ENCODE data around the gene TENM3.

Gene TENM3

GRCh38 chr4:182716192-182716591 is 473.0 kb downstream of the TENM3 start:
- in situ Hi-C loops (cut with MboI; ENCODE audit: low sequenced_read_pairs), result no loop called here

GRCh38 chr4:182717788-182718583 is 474.8 kb downstream of the TENM3 start:
- in situ Hi-C loops (cut with MboI; ENCODE audit: low sequenced_read_pairs), result no loop called here

GRCh38 chr4:182724414-182724813 is 481.2 kb downstream of the TENM3 start:
- in situ Hi-C loops (cut with MboI; ENCODE audit: low sequenced_read_pairs), result no loop called here

GRCh38 chr4:182729516-182729915 is 486.3 kb downstream of the TENM3 start:
- in situ Hi-C loops (cut with MboI; ENCODE audit: low sequenced_read_pairs), result no loop called here

- in situ Hi-C loops (cut with MboI; ENCODE audit: low sequenced_read_pairs), result no loop called here
Measured at GRCh38 chr4:182730791-182731190, 487.6 kb downstream of the TENM3 start.

GRCh38 chr4:182736207-182736606 is 493.0 kb downstream of the TENM3 start:
- in situ Hi-C loops (cut with MboI; ENCODE audit: low sequenced_read_pairs), result no loop called here

- in situ Hi-C loops (cut with MboI; ENCODE audit: low sequenced_read_pairs), result no loop called here
Measured at GRCh38 chr4:182738283-182739047, 495.3 kb downstream of the TENM3 start.

- in situ Hi-C loops (cut with MboI; ENCODE audit: low sequenced_read_pairs), result no loop called here
Measured at GRCh38 chr4:182740256-182740655, 497.1 kb downstream of the TENM3 start.

- in situ Hi-C loops (cut with MboI; ENCODE audit: low sequenced_read_pairs), result no loop called here
Measured at GRCh38 chr4:182741054-182741453, 497.9 kb downstream of the TENM3 start.

- in situ Hi-C loops (cut with MboI; ENCODE audit: low sequenced_read_pairs), result no loop called here
Measured at GRCh38 chr4:182741914-182742313, 498.7 kb downstream of the TENM3 start.

- in situ Hi-C loops (cut with MboI; ENCODE audit: low sequenced_read_pairs), result no loop called here
Measured at GRCh38 chr4:182743815-182744214, 500.6 kb downstream of the TENM3 start.

- in situ Hi-C loops (cut with MboI; ENCODE audit: low sequenced_read_pairs), result no loop called here
Measured at GRCh38 chr4:182745237-182745636, 502.0 kb downstream of the TENM3 start.

GRCh38 chr4:182746876-182747275 is 503.7 kb downstream of the TENM3 start:
- in situ Hi-C loops (cut with MboI; ENCODE audit: low sequenced_read_pairs), result no loop called here

- in situ Hi-C loops (cut with MboI; ENCODE audit: low sequenced_read_pairs), result no loop called here
Measured at GRCh38 chr4:182748283-182748682, 505.1 kb downstream of the TENM3 start.

GRCh38 chr4:182748949-182749348 is 505.7 kb downstream of the TENM3 start:
- in situ Hi-C loops (cut with MboI; ENCODE audit: low sequenced_read_pairs), result no loop called here

- in situ Hi-C loops (cut with MboI; ENCODE audit: low sequenced_read_pairs), result no loop called here
Measured at GRCh38 chr4:182749667-182750167, 506.5 kb downstream of the TENM3 start.

GRCh38 chr4:182752158-182752910 is 509.1 kb downstream of the TENM3 start:
- in situ Hi-C loops (cut with MboI; ENCODE audit: low sequenced_read_pairs), result no loop called here

GRCh38 chr4:182754895-182755294 is 511.7 kb downstream of the TENM3 start:
- in situ Hi-C loops (cut with MboI; ENCODE audit: low sequenced_read_pairs), result no loop called here

- in situ Hi-C loops (cut with MboI; ENCODE audit: low sequenced_read_pairs), result no loop called here
Measured at GRCh38 chr4:182756161-182756690, 513.0 kb downstream of the TENM3 start.

GRCh38 chr4:182758273-182758672 is 515.1 kb downstream of the TENM3 start:
- in situ Hi-C loops (cut with MboI; ENCODE audit: low sequenced_read_pairs), result no loop called here

- in situ Hi-C loops (cut with MboI; ENCODE audit: low sequenced_read_pairs), result no loop called here
Measured at GRCh38 chr4:182760551-182761043, 517.4 kb downstream of the TENM3 start.
